Fibroblast of villous mesenchyme (primary cell): ENCODE results near the gene KCNQ5. TPM values are rescaled to one million over a fixed set of nuclear protein-coding genes. Genes with fewer than 3 reads are reported as not detected.

Experiments used
- DNase-seq: peaks from one replicate; pipeline ENCODE4 v3.0.0-alpha.2; 2010; ENCODE audit warnings: low read depth
- H3K4me3 ChIP-seq: 2 replicates; pipeline ENCODE4 v1.5.1; 2011; ENCODE audit warnings: low read depth, mild to moderate bottlenecking, low read length
- CTCF ChIP-seq: IDR thresholded peaks from 2 replicates; pipeline ENCODE4 v1.5.1; 2012; ENCODE audit warnings: low read depth, mild to moderate bottlenecking, low read length; ENCODE audit not compliant: insufficient read depth
- total RNA-seq: library from RNA; depleted of rRNA; stranded (reverse); fragments of >200 nt; gene quantifications from 2 replicates; pipeline ENCODE4 v1.2.3, GENCODE V29; 2012

KCNQ5 gene
- total RNA-seq, 1 donor: 0.86 TPM

DNA sequence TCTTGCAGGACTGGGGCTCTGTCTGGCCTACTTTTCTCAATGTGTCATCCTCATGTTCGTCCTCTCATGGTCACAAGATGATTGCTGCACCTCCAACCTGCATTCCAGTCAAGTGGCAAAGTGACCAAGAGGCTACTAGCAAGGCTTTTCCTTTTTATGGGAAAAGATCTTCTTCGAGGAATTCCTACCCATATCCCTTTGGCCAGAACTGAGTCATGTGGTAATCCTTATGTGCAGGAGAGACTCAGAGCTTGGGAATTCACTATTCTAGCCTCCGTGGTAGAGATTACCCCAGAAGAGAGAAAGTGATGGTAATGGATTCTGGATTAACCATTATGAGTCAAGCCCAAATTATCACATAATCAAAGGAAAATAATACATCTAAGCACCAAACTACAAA is 162.7 kb downstream of the KCNQ5 start:
- H3K4me3 ChIP-seq: no peak overlapping the region
- peak; percentile 47 for DNase-seq
- TF ChIP-seq CTCF: no peak

GRCh38 chr6:72787391-72788031 is 165.6 kb downstream of the KCNQ5 start:
- TF ChIP-seq CTCF: no peak
- no peak overlapping the region for H3K4me3 ChIP-seq
- peak; percentile 88 for DNase-seq

DNA sequence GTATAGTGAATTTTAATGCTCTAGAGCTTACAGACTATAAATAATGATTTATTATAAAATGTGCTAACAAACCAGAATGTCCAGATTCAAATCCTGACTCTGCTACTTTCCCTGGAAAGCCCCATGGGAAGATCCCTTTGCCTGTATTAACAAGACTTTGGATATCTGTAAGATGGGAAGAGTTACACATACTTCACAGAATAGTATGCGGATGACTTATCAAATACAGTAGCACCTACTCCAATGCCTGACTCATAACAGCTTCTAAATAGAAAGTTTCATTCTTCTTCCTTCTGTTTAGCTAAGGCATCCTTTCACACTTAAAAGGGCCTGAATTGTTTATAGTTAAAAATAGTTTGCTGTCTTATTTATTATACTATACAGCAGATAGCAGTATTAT is 166.3 kb downstream of the KCNQ5 start:
- TF ChIP-seq CTCF: no peak
- H3K4me3 ChIP-seq: no peak overlapping the region
- peak; percentile 69 for DNase-seq

DNA sequence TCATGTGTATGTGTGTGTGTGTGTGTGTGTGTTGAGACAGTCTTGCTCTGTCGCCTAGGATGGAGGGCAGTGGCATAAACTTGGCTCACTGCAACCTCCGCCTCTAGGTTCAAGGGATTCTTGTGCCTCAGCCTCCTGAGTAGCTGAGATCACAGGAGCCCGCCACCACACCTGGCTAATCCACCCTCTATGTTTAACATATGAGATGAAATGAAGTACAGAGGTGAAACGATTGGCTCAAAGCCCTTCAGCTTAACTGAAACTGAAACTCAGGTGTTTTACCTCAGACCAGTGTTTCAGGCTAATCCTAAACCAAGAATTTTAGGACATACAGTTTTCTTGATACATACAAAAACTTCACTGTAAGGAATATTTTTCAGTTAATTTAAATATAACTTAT is 167.3 kb downstream of the KCNQ5 start:
- no peak overlapping the region for H3K4me3 ChIP-seq
- TF ChIP-seq CTCF: no peak
- no peak for DNase-seq

- DNase-seq: no peak
- TF ChIP-seq CTCF: no peak
- H3K4me3 ChIP-seq: no peak overlapping the region
These were observed 170.8 kb downstream of the KCNQ5 start for GRCh38 chr6:72792692-72793091.

DNA sequence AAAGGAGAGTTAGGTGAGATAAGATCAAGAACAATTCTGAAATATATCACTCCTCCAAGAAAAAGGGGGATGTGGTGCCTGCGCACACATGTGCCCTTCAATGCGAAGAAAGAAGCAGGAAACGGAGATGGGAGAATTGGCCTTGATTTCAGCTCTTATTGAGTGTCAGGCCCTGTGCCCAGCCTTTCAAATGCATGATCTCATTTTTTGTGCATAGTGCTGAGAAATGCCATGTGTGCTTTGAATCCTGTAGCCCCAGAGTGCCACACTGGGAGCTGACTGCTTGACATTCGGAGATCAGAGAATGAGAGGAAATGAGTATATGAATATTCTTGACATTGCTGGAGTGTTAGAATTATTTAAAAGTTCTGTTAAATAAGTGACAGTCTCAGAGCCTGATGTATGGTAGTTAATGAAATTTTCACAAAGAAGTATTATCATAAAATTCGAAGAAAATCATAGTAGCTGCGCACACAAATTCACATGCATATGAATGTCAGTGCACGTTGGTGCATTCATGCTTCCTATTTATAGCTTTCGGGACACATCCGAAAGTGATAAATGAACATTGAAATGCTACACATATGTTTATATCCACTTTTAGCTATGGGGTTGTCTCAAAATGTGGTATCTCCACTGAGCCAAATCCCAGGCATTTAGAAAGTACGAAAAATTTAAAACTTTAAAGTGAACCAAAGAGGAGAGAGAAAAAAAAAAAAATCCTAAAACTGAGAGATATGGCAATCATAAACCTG is 172.0 kb downstream of the KCNQ5 start:
- no peak overlapping the region for H3K4me3 ChIP-seq
- DNase-seq: no peak
- TF ChIP-seq CTCF: no peak
